ENCODE results near the gene SYT2.
"Not testable (repeated sequence)": the region's sequence is repeated elsewhere in the genome, so short reads cannot be mapped to it uniquely, and the experiment has no call there.

The SYT2 gene

GRCh38 chr1:202564958-202565495 is 145.2 kb downstream of the SYT2 start:
- no peak for DNase-seq

GRCh38 chr1:202563818-202564217 is 146.4 kb downstream of the SYT2 start:
- DNase-seq = no peak

- no peak for DNase-seq
Observed at GRCh38 chr1:202562444-202563060, 147.7 kb downstream of the SYT2 start.

- DNase-seq = no peak
Observed at GRCh38 chr1:202561726-202562443, 148.4 kb downstream of the SYT2 start.

GRCh38 chr1:202561240-202561639 is 149.0 kb downstream of the SYT2 start:
- no peak for DNase-seq

GRCh38 chr1:202557662-202558061 is 152.6 kb downstream of the SYT2 start:
- not testable (repeated sequence) for DNase-seq

GRCh38 chr1:202556037-202556436 is 154.2 kb downstream of the SYT2 start:
- DNase-seq = not testable (repeated sequence)

GRCh38 chr1:202554619-202555018 is 155.6 kb downstream of the SYT2 start:
- not testable (repeated sequence) for DNase-seq

GRCh38 chr1:202553560-202554038 is 156.7 kb downstream of the SYT2 start:
- no peak for DNase-seq

- DNase-seq = not testable (repeated sequence)
Observed at GRCh38 chr1:202553078-202553477, 157.2 kb downstream of the SYT2 start.

- DNase-seq = not testable (repeated sequence)
Observed at GRCh38 chr1:202552615-202553014, 157.6 kb downstream of the SYT2 start.

- peak; percentile 4 for DNase-seq
Observed at GRCh38 chr1:202551683-202552082, 158.6 kb downstream of the SYT2 start.

- not testable (repeated sequence) for DNase-seq
Observed at GRCh38 chr1:202550088-202550487, 160.2 kb downstream of the SYT2 start.

GRCh38 chr1:202547215-202547614 is 163.0 kb downstream of the SYT2 start:
- DNase-seq = no peak

GRCh38 chr1:202546796-202547195 is 163.5 kb downstream of the SYT2 start:
- not testable (repeated sequence) for DNase-seq

GRCh38 chr1:202546377-202546776 is 163.9 kb downstream of the SYT2 start:
- DNase-seq = not testable (repeated sequence)

GRCh38 chr1:202545647-202546303 is 164.5 kb downstream of the SYT2 start:
- DNase-seq = not testable (repeated sequence)

GRCh38 chr1:202544766-202545449 is 165.3 kb downstream of the SYT2 start:
- not testable (repeated sequence) for DNase-seq

- not testable (repeated sequence) for DNase-seq
Observed at GRCh38 chr1:202543537-202543936, 166.7 kb downstream of the SYT2 start.

- DNase-seq = not testable (repeated sequence)
Observed at GRCh38 chr1:202542415-202542814, 167.8 kb downstream of the SYT2 start.

GRCh38 chr1:202540858-202541257 is 169.4 kb downstream of the SYT2 start:
- DNase-seq = not testable (repeated sequence)
